HepG2 (cell line): Measurements from ENCODE around the gene CDC20. TPM values are rescaled to one million over a fixed set of nuclear protein-coding genes. Genes with fewer than 3 reads are reported as not detected.

Experiments used
- AKAP8 ChIP-seq: sonication (generic); formaldehyde crosslinking; IDR thresholded peaks from 2 replicates; pipeline ENCODE4 v1.5.1; 2020; ENCODE audit warnings: mild to moderate bottlenecking, missing genetic modification reagents
- ATRX ChIP-seq: sonication (generic); formaldehyde crosslinking; IDR thresholded peaks from 2 replicates; pipeline ENCODE4 v1.4.0; 2020; ENCODE audit warnings: missing genetic modification reagents, borderline replicate concordance
- CERS6 ChIP-seq: sonication (generic); formaldehyde crosslinking; IDR thresholded peaks from 2 replicates; pipeline ENCODE4 v1.5.0; 2020; ENCODE audit warnings: missing genetic modification reagents
- DPF2 ChIP-seq: sonication (generic); formaldehyde crosslinking; IDR thresholded peaks from 2 replicates; pipeline ENCODE4 v1.4.0; 2020; ENCODE audit warnings: mild to moderate bottlenecking, low read depth, missing genetic modification reagents, borderline replicate concordance
- GMEB1 ChIP-seq: sonication (generic); formaldehyde crosslinking; IDR thresholded peaks from 2 replicates; pipeline ENCODE4 v1.5.1; 2020; ENCODE audit warnings: missing genetic modification reagents, mild to moderate bottlenecking, borderline replicate concordance
- GPN1 ChIP-seq: sonication (generic); formaldehyde crosslinking; IDR thresholded peaks from 2 replicates; pipeline ENCODE4 v1.5.1; 2020; ENCODE audit warnings: missing genetic modification reagents, borderline replicate concordance
- HNRNPL ChIP-seq: fragments of 200-400 bp; formaldehyde crosslinking; IDR thresholded peaks from 2 replicates; pipeline ENCODE4 v1.6.1; 2017; ENCODE audit warnings: mild to moderate bottlenecking, low read depth, low read length
- HOXA3 ChIP-seq: sonication (generic); formaldehyde crosslinking; IDR thresholded peaks from 2 replicates; pipeline ENCODE4 v1.5.0; 2020; ENCODE audit warnings: missing genetic modification reagents
- ISX ChIP-seq: sonication (generic); formaldehyde crosslinking; conservative IDR thresholded peaks from 2 replicates; pipeline ENCODE4 v1.5.0; 2020; ENCODE audit warnings: missing genetic modification reagents
- MYNN ChIP-seq: sonication (generic); formaldehyde crosslinking; IDR thresholded peaks from 2 replicates; pipeline ENCODE4 v1.4.0; 2020; ENCODE audit warnings: mild to moderate bottlenecking, low read depth, missing genetic modification reagents
- NFKBIZ ChIP-seq: IDR thresholded peaks from 2 replicates; pipeline ENCODE4 v1.6.1; 2018; ENCODE audit warnings: missing genetic modification reagents, missing compliant biosample characterization
- NR2F1 ChIP-seq, 2 experiments: fragments of 450-650 bp in 1 of 2; formaldehyde crosslinking in 1 of 2; IDR thresholded peaks; 2 replicates each; pipeline versions ENCODE4 v1.5.0 to v1.6.1; 2016 to 2020; ENCODE audit warnings: mild to moderate bottlenecking in 1 of 2, missing compliant biosample characterization in 1 of 2, missing genetic modification reagents in 1 of 2, moderate library complexity in 1 of 2
- RELA ChIP-seq: sonication (generic); formaldehyde crosslinking; IDR thresholded peaks from 2 replicates; pipeline ENCODE4 v1.4.0; 2020; ENCODE audit warnings: missing genetic modification reagents
- SP140L ChIP-seq: sonication (generic); formaldehyde crosslinking; IDR thresholded peaks from 2 replicates; pipeline ENCODE4 v1.4.0; 2020; ENCODE audit warnings: missing genetic modification reagents, borderline replicate concordance
- YEATS2 ChIP-seq: sonication (generic); formaldehyde crosslinking; IDR thresholded peaks from 2 replicates; pipeline ENCODE4 v1.4.0; 2020; ENCODE audit warnings: missing genetic modification reagents, borderline replicate concordance
- ZFP41 ChIP-seq: sonication (generic); formaldehyde crosslinking; IDR thresholded peaks from 2 replicates; pipeline ENCODE4 v1.4.0; 2020; ENCODE audit warnings: mild to moderate bottlenecking, missing genetic modification reagents, borderline replicate concordance
- ZFP82 ChIP-seq: sonication (generic); formaldehyde crosslinking; IDR thresholded peaks from 2 replicates; pipeline ENCODE4 v1.5.1; 2020; ENCODE audit warnings: mild to moderate bottlenecking, missing genetic modification reagents, borderline replicate concordance
- ZNF205 ChIP-seq: IDR thresholded peaks from 2 replicates; pipeline ENCODE4 v1.6.1; 2018; ENCODE audit warnings: missing biosample characterization, missing genetic modification reagents
- ZNF251 ChIP-seq: sonication (generic); formaldehyde crosslinking; IDR thresholded peaks from 2 replicates; pipeline ENCODE4 v1.9.0; 2021; ENCODE audit warnings: mild to moderate bottlenecking, missing genetic modification reagents
- ZNF280D ChIP-seq: sonication (generic); formaldehyde crosslinking; IDR thresholded peaks from 2 replicates; pipeline ENCODE4 v1.5.1; 2020; ENCODE audit warnings: mild to moderate bottlenecking, missing genetic modification reagents
- ZNF30 ChIP-seq: sonication (generic); formaldehyde crosslinking; IDR thresholded peaks from 2 replicates; pipeline ENCODE4 v1.5.0; 2020; ENCODE audit warnings: mild to moderate bottlenecking, missing genetic modification reagents
- ZNF549 ChIP-seq: sonication (generic); formaldehyde crosslinking; IDR thresholded peaks from 2 replicates; pipeline ENCODE4 v1.5.0; 2020; ENCODE audit warnings: missing genetic modification reagents
- ZNF747 ChIP-seq: sonication (generic); formaldehyde crosslinking; IDR thresholded peaks from 2 replicates; pipeline ENCODE4 v1.8.1; 2023; ENCODE audit warnings: missing genetic modification reagents, mild to moderate bottlenecking, borderline replicate concordance
- polyA plus RNA-seq, 8 experiments: library from polyadenylated mRNA; depleted of rRNA in 3 of 8; stranded (reverse) in 7 of 8; unstranded in 1 of 8; fragments of >200 nt; fragmentation: Illumina TruSeq in 4 of 8; extraction: Trizol in 4 of 8; gene quantifications; 2 replicates each; pipeline versions ENCODE4 v1.2.1 to v1.2.3, GENCODE V29; 2011 to 2016; ENCODE audit warnings: low read depth in 4 of 8, missing spikeins in 1 of 8, mixed read lengths in 1 of 8; ENCODE audit not compliant: insufficient read depth in 1 of 8
- total RNA-seq, 5 experiments: library from RNA; depleted of rRNA; stranded (reverse); fragments of >200 nt; fragmentation: Illumina TruSeq; extraction: Trizol; gene quantifications; 2 replicates each; pipeline ENCODE4 v1.2.3, GENCODE V29; 2016; ENCODE audit warnings: low read depth in 1 of 5

The CDC20 gene
- total and polyA plus RNA-seq, 2 of the 13 experiments (the other 11 are each of a cell fraction or from before 2014, with no cell fraction given) = 57.9 to 90.0 TPM

GRCh38 chr1:43367904-43368645 is 9.3 kb downstream of the CDC20 start, which contains the start of gene ELOVL1 (continued):
- no peak for TF ChIP-seq ZNF280D (CRISPR knock-in tag)
- peak; percentile 79 for TF ChIP-seq YEATS2 (CRISPR knock-in tag)
- peak; percentile 93 for TF ChIP-seq ZNF205 (CRISPR knock-in tag)
- peak; percentile 38; the same call in 1 of the 2 replicates for TF ChIP-seq NFKBIZ
- no peak for TF ChIP-seq SP140L (CRISPR knock-in tag)
- 0 out of 2 replicates have a peak, but pooled peaks have one; percentile 40 for TF ChIP-seq HNRNPL
- peak; percentile 58; the same call in 1 of the 2 replicates for TF ChIP-seq ZNF747 (CRISPR knock-in tag)
- no peak for TF ChIP-seq ZNF549
- no peak for TF ChIP-seq ATRX (CRISPR knock-in tag)
- peak; percentile 83 for TF ChIP-seq AKAP8
- no peak for TF ChIP-seq CERS6 (CRISPR knock-in tag)
- TF ChIP-seq ZNF30 (CRISPR knock-in tag) = no peak
- TF ChIP-seq NR2F1 (CRISPR knock-in tag; IDR thresholded peaks at IDR 0.05) = 0 out of 4 replicates have a peak, but pooled peaks of 1 of the 2 experiments have one; percentile 14
- no peak for TF ChIP-seq DPF2 (CRISPR knock-in tag)
- TF ChIP-seq MYNN = peak; percentile 92; the same call in 1 of the 2 replicates
- peak; percentile 64 for TF ChIP-seq HOXA3 (CRISPR knock-in tag)
- no peak for TF ChIP-seq GMEB1 (CRISPR knock-in tag)
- TF ChIP-seq GPN1 (CRISPR knock-in tag) = 0 out of 2 replicates have a peak, but pooled peaks have one; percentile 81
- 0 out of 2 replicates have a peak, but pooled peaks have one; percentile 17 for TF ChIP-seq ZFP82
- no peak for TF ChIP-seq ZNF251
- no peak for TF ChIP-seq RELA
- TF ChIP-seq ZFP41 (CRISPR knock-in tag) = no peak; the same call in 1 of the 2 replicates
- TF ChIP-seq ISX = no peak
